ENCODE data around the gene EFNA4.

DNA sequence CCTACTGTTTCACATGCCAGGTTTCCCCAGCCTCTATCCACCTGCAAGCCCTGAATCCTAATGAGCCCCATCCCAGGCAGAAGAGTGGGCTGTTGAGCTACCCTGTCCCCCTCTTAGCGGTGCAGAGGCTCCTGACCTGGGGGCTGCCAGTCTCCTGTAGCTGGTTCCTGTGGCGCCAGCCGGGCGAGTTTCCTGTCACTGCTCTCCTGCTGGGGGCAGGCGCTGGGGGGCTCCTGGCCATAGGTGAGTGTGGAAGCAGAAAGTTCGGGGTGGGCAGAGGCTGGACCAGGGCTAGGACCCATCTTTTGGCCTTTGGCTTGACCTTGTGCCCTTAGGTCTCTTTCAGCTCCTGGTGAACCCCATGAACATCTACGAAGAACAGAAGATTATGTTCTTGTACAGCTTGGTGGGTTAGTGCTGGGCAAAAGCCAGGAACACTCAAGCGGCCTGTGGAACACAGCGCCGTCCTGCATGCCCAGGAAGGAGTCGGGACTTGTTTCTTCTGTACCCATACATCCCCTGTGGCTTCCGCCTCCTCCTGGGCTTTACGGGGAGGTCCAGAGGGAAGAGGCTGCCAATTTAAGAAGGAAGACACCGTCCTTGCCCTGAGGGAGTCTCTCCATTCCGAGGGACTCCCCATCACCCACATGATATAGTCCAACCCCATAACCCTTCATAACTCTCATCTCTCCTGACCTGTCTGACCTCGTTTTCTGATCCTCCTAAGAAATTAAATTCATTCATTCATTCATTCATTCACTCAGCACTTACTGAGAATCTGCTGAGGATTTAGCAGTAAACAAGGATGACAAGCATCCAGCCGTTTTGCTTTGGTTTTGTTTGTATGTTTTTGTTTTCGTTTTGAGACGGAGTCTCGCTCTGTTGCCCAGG is 29.0 kb upstream of the EFNA4 start:
- TF ChIP-seq, protein P1, sequence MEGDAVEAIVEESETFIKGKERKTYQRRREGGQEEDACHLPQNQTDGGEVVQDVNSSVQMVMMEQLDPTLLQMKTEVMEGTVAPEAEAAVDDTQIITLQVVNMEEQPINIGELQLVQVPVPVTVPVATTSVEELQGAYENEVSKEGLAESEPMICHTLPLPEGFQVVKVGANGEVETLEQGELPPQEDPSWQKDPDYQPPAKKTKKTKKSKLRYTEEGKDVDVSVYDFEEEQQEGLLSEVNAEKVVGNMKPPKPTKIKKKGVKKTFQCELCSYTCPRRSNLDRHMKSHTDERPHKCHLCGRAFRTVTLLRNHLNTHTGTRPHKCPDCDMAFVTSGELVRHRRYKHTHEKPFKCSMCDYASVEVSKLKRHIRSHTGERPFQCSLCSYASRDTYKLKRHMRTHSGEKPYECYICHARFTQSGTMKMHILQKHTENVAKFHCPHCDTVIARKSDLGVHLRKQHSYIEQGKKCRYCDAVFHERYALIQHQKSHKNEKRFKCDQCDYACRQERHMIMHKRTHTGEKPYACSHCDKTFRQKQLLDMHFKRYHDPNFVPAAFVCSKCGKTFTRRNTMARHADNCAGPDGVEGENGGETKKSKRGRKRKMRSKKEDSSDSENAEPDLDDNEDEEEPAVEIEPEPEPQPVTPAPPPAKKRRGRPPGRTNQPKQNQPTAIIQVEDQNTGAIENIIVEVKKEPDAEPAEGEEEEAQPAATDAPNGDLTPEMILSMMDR (IDR thresholded peaks at IDR 0.05): no peak
- TF ChIP-seq POLR2A (IDR thresholded peaks at IDR 0.05) (no peak), POLR2AphosphoS5 (IDR thresholded peaks at IDR 0.05) (no peak)
